Keratinocyte (primary cell): ENCODE results near the gene SEZ6L2.

Experiments
- CTCF ChIP-seq, 3 experiments: IDR thresholded peaks in 1 of 3; conservative IDR thresholded peaks in 1 of 3; optimal IDR thresholded peaks in 1 of 3; 2 replicates in 2 of 3; 3 replicates in 1 of 3; pipeline versions ENCODE3 to v1.5.1; 2011; ENCODE audit warnings: low read length in 3 of 3, mild to moderate bottlenecking in 3 of 3, moderate library complexity in 2 of 3, control low read depth in 1 of 3, inconsistent platforms in 1 of 3; ENCODE audit not compliant: insufficient read depth in 2 of 3; ENCODE audit errors: extremely low read depth in 1 of 3
- EZH2 ChIP-seq: IDR thresholded peaks from one replicate; pipeline ENCODE4 v1.6.1; 2012; ENCODE audit warnings: inconsistent platforms, mild to moderate bottlenecking, low read length, moderate library complexity

DNA sequence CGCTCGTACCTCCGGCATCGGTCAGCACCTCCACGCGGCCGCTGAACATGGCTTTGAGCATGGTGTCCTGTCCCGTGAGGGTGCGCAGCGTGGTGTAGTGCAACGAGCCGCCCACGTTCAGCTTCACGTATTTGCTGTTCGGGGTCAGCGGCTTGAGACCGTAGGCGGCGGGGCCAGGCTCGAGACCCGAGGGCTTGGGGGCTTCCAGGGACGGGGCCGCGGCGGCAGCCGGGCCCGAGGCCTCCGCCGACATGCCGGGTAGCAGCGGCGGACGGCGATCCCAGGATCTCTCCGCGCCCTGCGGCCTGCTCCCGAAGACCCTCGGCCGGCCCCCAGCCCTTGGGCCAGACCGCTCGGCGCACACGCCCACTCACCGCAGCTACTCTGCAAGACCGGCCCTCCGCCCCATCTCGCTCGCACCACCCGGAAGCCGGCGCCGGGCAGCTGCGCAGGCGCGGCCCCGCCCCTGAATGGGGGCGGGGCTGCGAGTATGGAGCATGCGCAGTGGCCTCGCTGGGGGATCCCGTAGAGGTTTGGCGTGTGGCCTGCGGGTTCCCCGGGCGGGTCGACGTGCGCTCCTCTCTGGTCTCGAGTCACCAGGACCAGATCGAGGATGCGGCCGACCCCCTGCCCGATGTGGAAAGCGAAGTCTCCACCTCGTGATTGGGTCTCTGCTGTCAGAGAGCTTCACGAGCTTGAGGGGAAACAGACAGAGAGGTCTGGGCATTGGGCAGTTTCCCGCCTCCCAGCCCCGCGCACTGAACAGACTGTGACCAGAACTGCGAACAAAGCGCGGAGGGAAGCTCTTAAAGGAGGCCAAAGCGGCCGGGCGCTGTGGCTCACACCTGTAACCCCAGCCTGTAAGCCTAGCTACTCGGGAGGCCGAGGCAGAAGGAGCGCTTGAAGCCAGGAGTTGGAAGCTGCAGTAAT lies 26.7 kb upstream of the SEZ6L2 start, which contains the start of gene KCTD13:
- TF ChIP-seq CTCF (optimal IDR thresholded peaks at IDR 0.05 in 1 of 3, IDR thresholded peaks at IDR 0.05 in 1 of 3, conservative IDR thresholded peaks at IDR 0.05 in 1 of 3; ENCODE audit: extremely low read depth in 1 of 3, insufficient read depth in 2 of 3, low read length in 3 of 3) = no peak
- TF ChIP-seq EZH2 = no peak
